T-cell (primary cell): ENCODE results near the gene CHMP1B. TPM values are rescaled to one million over a fixed set of nuclear protein-coding genes. Genes with fewer than 3 reads are reported as not detected.

Source experiments
- ATAC-seq, 4 experiments: fragments of 200-7000 bp in 3 of 4; fragments of 150-1000 bp in 1 of 4; cut with Tn5 transposase; replicated peaks in 1 of 4; 1 replicate in 3 of 4; 2 replicates in 1 of 4; pipeline ENCODE4 v1.10.0; 2021; ENCODE audit warnings: moderate library complexity in 3 of 4, mild to moderate bottlenecking in 2 of 4, moderate number of reproducible peaks in 1 of 4
- CTCF ChIA-PET, 2 donors: fragments of 300-600 bp; sonication (Branson Sonifier 250); formaldehyde crosslinking; loops; one replicate each; lab custom pipeline; 2022; ENCODE audit warnings: antibody characterized with exemption in 2 of 2; lab: Charles Lee
- POLR2A ChIA-PET, 2 donors: fragments of 300-600 bp; sonication (Branson Sonifier 250); formaldehyde crosslinking; loops; one replicate each; lab custom pipeline; 2022; ENCODE audit warnings: antibody characterized with exemption in 2 of 2; lab: Charles Lee
- DNase-seq, 35 experiments: peaks; one replicate each; pipeline versions ENCODE4 v3.0.0 to v3.0.0-alpha.2; 2013 to 2023
- H3K27ac ChIP-seq: one replicate; pipeline ENCODE4 v1.5.1; 2013; ENCODE audit warnings: low read length
- H3K27me3 ChIP-seq, 2 experiments: replicated peaks in 1 of 2; 1 replicate in 1 of 2; 2 replicates in 1 of 2; pipeline versions ENCODE4 v1.6.1 to v1.7.0; 2013; ENCODE audit warnings: low read length in 1 of 2, mixed read lengths in 1 of 2; ENCODE audit not compliant: control insufficient read depth in 2 of 2, insufficient read depth in 2 of 2; ENCODE audit errors: extremely low read depth in 1 of 2
- H3K36me3 ChIP-seq, 2 donors: 1 replicate in 1 of 2; 2 replicates in 1 of 2; pipeline versions ENCODE4 v1.6.1 to v1.7.0; 2013; ENCODE audit warnings: low read length in 1 of 2; ENCODE audit not compliant: control insufficient read depth in 2 of 2, insufficient read depth in 1 of 2; ENCODE audit errors: extremely low read depth in 1 of 2
- H3K4me1 ChIP-seq, 2 experiments: 1 replicate in 1 of 2; 2 replicates in 1 of 2; pipeline versions ENCODE4 v1.6.1 to v1.7.0; 2013; ENCODE audit warnings: low read length in 2 of 2, mixed read lengths in 1 of 2; ENCODE audit not compliant: insufficient read depth in 2 of 2, control insufficient read depth in 1 of 2; ENCODE audit errors: extremely low read depth in 1 of 2
- H3K4me3 ChIP-seq, 2 donors: 1 replicate in 1 of 2; 2 replicates in 1 of 2; pipeline versions ENCODE4 v1.5.1 to v1.7.0; 2013; ENCODE audit warnings: mild to moderate bottlenecking in 2 of 2, low read length in 1 of 2, moderate library complexity in 1 of 2; ENCODE audit not compliant: control insufficient read depth in 1 of 2; ENCODE audit errors: extremely low read depth in 1 of 2
- H3K9me3 ChIP-seq: 2 replicates; pipeline ENCODE4 v1.7.0; 2013
- H3K27ac Mint-ChIP-seq, 2 donors: one replicate each; pipeline ENCODE4 v1.8.0; 2020 to 2021; ENCODE audit warnings: mild to moderate bottlenecking in 2 of 2, mixed read lengths in 2 of 2
- H3K27me3 Mint-ChIP-seq, 2 donors: one replicate each; pipeline ENCODE4 v1.8.0; 2021 to 2022; ENCODE audit warnings: mixed read lengths in 2 of 2
- H3K36me3 Mint-ChIP-seq: one replicate; pipeline ENCODE4 v1.8.0; 2021; ENCODE audit warnings: mixed read lengths
- H3K4me1 Mint-ChIP-seq, 3 donors: one replicate each; pipeline ENCODE4 v1.8.0; 2020 to 2022; ENCODE audit warnings: mixed read lengths in 3 of 3, mild to moderate bottlenecking in 1 of 3
- H3K4me3 Mint-ChIP-seq, 3 donors: one replicate each; pipeline ENCODE4 v1.8.0; 2020 to 2022; ENCODE audit warnings: mild to moderate bottlenecking in 3 of 3, mixed read lengths in 3 of 3, moderate library complexity in 3 of 3
- H3K9me3 Mint-ChIP-seq, 3 donors: one replicate each; pipeline ENCODE4 v1.8.0; 2020 to 2022; ENCODE audit warnings: mixed read lengths in 3 of 3
- WGBS: methylation state at CpG from one replicate; pipeline ENCODE4 v1.1.5; 2013; ENCODE audit warnings: missing lambda C conversion rate; ENCODE audit not compliant: insufficient coverage; 5-methylcytosine and 5-hydroxymethylcytosine counted together
- total RNA-seq, 35 experiments: library from RNA in 6 of 35; stranded (reverse) in 6 of 35; fragments of 120-200 nt in 1 of 35; gene quantifications; one replicate each; pipeline versions ENCODE4 v1.2.1 to v1.2.4 and lab custom pipeline; 2013 to 2026

CHMP1B gene
- total RNA-seq, 5 donors from 2014 or later (not counting 1 experiment from before 2014, with no cell fraction given), result 41.5 to 105 (median 44.1) TPM

DNA sequence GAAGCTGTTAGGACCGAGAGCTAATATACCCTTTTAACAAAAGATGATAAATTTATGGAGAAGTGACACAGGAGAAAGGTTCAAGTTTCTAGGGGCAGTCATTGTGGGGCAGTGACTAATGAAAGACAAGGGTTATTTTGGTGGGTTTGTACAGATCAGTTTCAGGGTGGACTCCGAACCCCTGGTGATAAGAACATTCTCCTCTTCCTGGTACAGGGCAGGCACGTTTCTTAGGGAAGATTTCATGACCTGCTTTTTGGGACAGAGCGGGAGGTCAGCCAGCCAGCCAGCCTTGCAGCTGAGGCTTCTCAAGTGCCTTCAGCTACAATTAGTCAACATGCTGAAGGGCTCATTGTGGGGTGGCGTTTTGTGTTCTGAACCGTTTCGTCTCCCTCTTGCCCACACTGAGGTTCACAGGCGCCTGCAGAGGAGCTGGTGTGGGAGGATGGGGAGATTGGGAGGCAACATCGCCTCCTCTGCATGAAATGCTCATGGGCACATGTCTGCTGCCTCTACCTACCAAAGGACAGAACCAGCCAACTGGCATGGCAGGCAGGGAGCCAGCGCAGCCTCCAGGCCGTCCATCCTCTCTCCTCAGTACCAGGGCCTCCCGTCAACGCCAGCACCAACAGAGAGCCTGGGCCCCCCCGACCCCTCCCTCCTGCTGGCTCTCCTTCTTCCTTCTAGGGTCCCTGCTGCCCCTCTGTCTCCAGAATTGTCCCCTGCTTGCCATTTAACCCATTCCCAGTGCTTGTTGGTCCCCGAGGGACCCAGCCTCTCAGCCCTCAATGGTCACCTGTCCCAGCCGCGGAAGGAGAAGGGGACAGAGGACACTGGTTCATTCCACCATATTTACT, 9.6 kb downstream of the CHMP1B start:
- Histone ChIP-seq H3K9me3 (no peaks in the 10 kb centered on the region), H3K4me3 (no peak overlapping the region), H3K4me1 (no peaks in the 10 kb centered on the region), H3K36me3 (peaks cover 0 to 4% of the 10 kb centered on the region in 2 donors), H3K27ac (no peak overlapping the region), H3K27me3 (peaks cover 3 to 7% of the 10 kb centered on the region in 2 experiments)
- DNase-seq, result no peak
- no peaks in the 10 kb centered on the region for H3K9me3 Mint-ChIP-seq
- ATAC-seq, result no peak
- H3K27me3 Mint-ChIP-seq, result peaks cover 0 to 5% of the 10 kb centered on the region in 2 donors
- 85% methylated on average over 10 of the region's 17 CpGs for WGBS
- peaks cover 5 to 13% (median 5%) of the 10 kb centered on the region in 3 donors for H3K4me1 Mint-ChIP-seq
- H3K4me3 Mint-ChIP-seq, result no peak overlapping the region
- ChIA-PET CTCF (no interaction called here), POLR2A (no interaction called here)
- H3K36me3 Mint-ChIP-seq, result no peaks in the 10 kb centered on the region
- H3K27ac Mint-ChIP-seq, result no peak overlapping the region

DNA sequence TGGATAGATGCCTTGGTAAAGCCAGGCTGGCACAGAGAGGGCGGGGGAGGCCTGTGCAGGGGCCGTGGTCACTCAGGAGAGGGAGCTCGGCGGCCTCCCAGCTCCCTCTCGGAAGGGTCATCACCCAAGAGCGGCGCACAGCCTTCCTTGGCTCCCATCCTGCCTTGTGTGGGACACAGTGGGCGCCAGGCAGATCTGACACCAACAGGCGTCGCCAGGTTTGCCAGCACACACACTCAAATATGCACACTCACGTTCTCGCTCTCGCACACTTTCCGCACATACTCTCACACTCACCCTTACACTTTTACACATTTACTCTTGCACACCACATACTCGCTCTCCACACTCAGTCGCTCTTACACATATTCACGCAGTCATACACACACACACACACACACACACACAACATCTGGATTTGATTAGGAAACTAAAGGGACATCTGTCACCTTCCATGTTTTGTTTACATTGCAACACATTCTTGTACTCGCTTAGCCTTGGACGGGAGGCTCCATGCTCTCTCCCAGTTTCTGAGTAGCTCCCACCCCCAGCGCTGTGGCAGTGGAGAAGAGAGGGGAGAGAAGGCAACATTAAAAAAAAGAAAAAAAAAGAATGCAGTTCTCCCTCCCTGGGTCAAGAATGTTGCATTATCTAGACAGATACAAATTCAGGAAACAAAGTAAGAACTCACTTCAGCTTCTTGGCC, 10.5 kb downstream of the CHMP1B start:
- no peak overlapping the region for H3K27ac ChIP-seq
- Mint-ChIP-seq H3K4me3 (no peak overlapping the region), H3K4me1 (peaks cover 5 to 11% (median 5%) of the 10 kb centered on the region in 3 donors), H3K27me3 (peaks cover 3 to 6% of the 10 kb centered on the region in 2 donors), H3K9me3 (no peaks in the 10 kb centered on the region), H3K36me3 (no peaks in the 10 kb centered on the region), H3K27ac (no peak overlapping the region)
- H3K4me3 ChIP-seq, result no peak overlapping the region
- ChIA-PET CTCF (interaction anchor here in 1 of 2 donors (0.6 kb wide), 1 partner anchor 16 kb away, joined by 12 read pairs; no protein-coding TSS in a partner anchor), POLR2A (no interaction called here)
- WGBS, result 90% methylated on average over 14 of the region's 20 CpGs
- no peaks in the 10 kb centered on the region for H3K4me1 ChIP-seq
- DNase-seq, result no peak
- ATAC-seq, result no peak
- H3K9me3 ChIP-seq, result no peaks in the 10 kb centered on the region
- no peaks in the 10 kb centered on the region for H3K36me3 ChIP-seq
- H3K27me3 ChIP-seq, result peaks cover 3 to 15% of the 10 kb centered on the region in 2 experiments

DNA sequence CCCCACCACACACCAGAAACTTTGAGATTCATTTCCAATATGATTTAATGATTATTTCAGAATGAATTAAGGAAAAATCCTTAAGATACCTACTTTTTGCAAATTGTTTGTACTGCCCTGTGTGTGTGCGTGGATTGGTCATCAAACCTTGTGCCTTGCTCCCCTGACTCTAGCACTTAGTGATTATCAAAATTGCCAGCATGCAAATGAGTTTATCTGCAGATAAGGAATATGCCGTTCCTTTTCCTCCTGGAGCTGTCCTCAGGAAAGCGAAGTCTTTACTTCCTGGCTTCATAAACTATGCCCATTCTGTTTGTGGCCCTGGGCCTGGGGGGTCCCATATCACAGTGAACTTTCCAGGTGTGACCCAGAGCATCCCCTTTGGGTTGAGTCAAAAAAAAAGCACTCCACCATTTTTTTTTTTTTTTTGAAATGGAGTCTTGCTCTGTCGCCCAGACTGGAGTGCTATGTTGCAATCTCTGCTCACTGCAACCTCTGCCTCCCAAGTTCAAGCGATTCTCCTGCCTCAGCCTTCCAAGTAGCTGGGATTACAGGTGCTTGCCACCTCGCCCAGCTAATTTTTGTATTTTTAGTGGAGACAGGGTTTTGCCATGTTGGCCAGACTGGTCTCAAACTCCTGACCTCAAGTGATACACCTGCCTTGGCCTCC, 11.4 kb downstream of the CHMP1B start:
- WGBS, result 86% methylated on average over 3 of the region's 6 CpGs
- Mint-ChIP-seq H3K9me3 (no peaks in the 10 kb centered on the region), H3K4me1 (peaks cover 0 to 7% (median 5%) of the 10 kb centered on the region in 3 donors), H3K36me3 (no peaks in the 10 kb centered on the region), H3K4me3 (no peak overlapping the region), H3K27ac (no peak overlapping the region), H3K27me3 (peaks cover 3 to 7% of the 10 kb centered on the region in 2 donors)
- DNase-seq (no peak), ATAC-seq (no peak)
- CTCF ChIA-PET, result interaction anchor here (0.6 to 0.7 kb wide), 3 partner anchors 17 to 295 kb away, joined by 4 to 12 read pairs (median 4); no protein-coding TSS in a partner anchor
- Histone ChIP-seq H3K9me3 (no peaks in the 10 kb centered on the region), H3K27ac (no peak overlapping the region), H3K36me3 (no peaks in the 10 kb centered on the region), H3K27me3 (peaks cover 3 to 20% of the 10 kb centered on the region in 2 experiments), H3K4me1 (no peaks in the 10 kb centered on the region), H3K4me3 (no peak overlapping the region)
- POLR2A ChIA-PET, result no interaction called here

DNA sequence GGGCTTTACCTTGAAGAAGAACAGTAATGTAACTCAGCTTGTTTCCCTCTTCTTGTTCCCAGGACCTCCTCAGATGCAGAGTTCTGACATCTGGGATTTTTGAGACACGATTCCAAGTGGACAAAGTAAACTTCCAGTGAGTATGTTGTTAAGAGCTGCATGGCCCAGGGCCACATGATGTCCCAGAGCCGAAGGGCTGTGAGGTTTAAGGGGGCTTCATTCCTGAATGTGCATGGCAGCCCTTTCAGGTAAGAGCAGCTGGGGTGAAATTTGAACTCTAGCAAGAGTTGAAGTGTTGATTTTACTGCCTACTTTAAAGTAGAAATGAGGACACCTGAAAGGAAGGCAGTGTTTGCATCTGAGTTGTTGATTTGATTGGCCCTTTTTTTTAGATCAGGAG, 13.3 kb downstream of the CHMP1B start:
- no peak overlapping the region for H3K27ac Mint-ChIP-seq
- 64% methylated on average over 1 of the region's 2 CpGs for WGBS
- DNase-seq, result no peak
- no peaks in the 10 kb centered on the region for H3K4me1 Mint-ChIP-seq
- H3K4me1 ChIP-seq, result no peaks in the 10 kb centered on the region
- POLR2A ChIA-PET, result no interaction called here
- no peak for ATAC-seq
- H3K9me3 Mint-ChIP-seq, result no peaks in the 10 kb centered on the region
- H3K36me3 ChIP-seq, result no peaks in the 10 kb centered on the region
- H3K9me3 ChIP-seq, result no peaks in the 10 kb centered on the region
- H3K4me3 ChIP-seq, result no peak overlapping the region
- no peak overlapping the region for H3K4me3 Mint-ChIP-seq
- H3K27ac ChIP-seq, result no peak overlapping the region
- peaks cover 3 to 20% of the 10 kb centered on the region in 2 experiments for H3K27me3 ChIP-seq
- H3K36me3 Mint-ChIP-seq, result no peaks in the 10 kb centered on the region
- CTCF ChIA-PET, result no interaction called here
- H3K27me3 Mint-ChIP-seq, result peaks cover 3 to 7% of the 10 kb centered on the region in 2 donors

DNA sequence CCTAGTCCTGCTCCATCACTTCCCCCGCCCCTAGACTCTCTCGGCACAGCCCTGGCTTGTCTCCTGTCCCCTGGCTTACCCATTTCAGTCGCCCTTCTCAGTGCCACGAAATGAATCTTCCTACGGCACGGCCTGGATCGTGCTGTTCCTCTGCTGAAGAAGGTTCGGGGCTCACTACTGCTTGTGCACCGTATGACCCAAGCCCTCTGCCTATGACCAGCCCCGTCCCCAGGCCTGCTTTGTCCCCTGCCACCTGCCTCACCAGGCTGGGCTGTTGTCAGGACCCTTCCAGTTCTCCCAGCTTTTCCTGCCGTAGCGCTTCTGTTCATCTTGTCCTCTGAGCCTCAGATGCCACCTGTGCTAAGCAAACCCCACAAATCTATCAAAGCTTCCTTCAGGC, 13.9 kb downstream of the CHMP1B start:
- H3K36me3 Mint-ChIP-seq, result no peaks in the 10 kb centered on the region
- H3K27ac ChIP-seq, result no peak overlapping the region
- ChIA-PET CTCF (interaction anchor here in 1 of 2 donors (0.7 kb wide), 1 partner anchor 22 kb away, joined by 3 read pairs; no protein-coding TSS in a partner anchor), POLR2A (no interaction called here)
- 91% methylated on average over 12 of the region's 12 CpGs for WGBS
- no peaks in the 10 kb centered on the region for H3K9me3 ChIP-seq
- H3K4me1 Mint-ChIP-seq, result no peaks in the 10 kb centered on the region
- H3K27ac Mint-ChIP-seq, result no peak overlapping the region
- peaks cover 3 to 21% of the 10 kb centered on the region in 2 experiments for H3K27me3 ChIP-seq
- H3K27me3 Mint-ChIP-seq, result peaks cover 3 to 7% of the 10 kb centered on the region in 2 donors
- no peaks in the 10 kb centered on the region for H3K4me1 ChIP-seq
- DNase-seq (no peak), ATAC-seq (no peak)
- no peak overlapping the region for H3K4me3 ChIP-seq
- no peaks in the 10 kb centered on the region for H3K36me3 ChIP-seq
- H3K4me3 Mint-ChIP-seq, result no peak overlapping the region
- no peaks in the 10 kb centered on the region for H3K9me3 Mint-ChIP-seq

DNA sequence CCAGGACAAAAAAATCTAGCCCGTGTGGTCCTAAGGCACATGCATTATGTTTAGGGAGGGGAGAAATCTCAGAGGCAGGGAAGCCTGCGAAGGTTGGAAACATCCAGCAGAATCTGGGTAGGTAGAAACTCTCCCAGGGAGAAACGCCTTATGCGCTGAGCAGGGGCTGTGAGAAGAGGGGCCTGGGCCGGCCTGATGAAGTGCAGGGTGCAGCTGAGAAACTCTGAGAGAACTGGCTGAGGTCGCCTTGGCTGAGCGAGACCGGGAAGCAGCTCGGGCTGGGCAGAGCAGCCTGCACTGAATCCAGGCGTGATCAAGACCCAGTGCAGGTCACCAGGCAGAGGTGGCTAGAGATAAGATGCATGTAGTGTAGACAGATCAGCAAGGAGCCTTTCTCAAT, 15.1 kb downstream of the CHMP1B start:
- Histone ChIP-seq H3K4me3 (no peak overlapping the region), H3K36me3 (no peaks in the 10 kb centered on the region), H3K27me3 (peaks cover 3 to 21% of the 10 kb centered on the region in 2 experiments), H3K27ac (no peak overlapping the region), H3K4me1 (no peaks in the 10 kb centered on the region), H3K9me3 (no peaks in the 10 kb centered on the region)
- H3K4me1 Mint-ChIP-seq, result peaks cover 0 to 2% (median under 1%) of the 10 kb centered on the region in 3 donors
- no peak overlapping the region for H3K27ac Mint-ChIP-seq
- DNase-seq (no peak), ATAC-seq (no peak)
- 94% methylated on average over 7 of the region's 10 CpGs for WGBS
- H3K9me3 Mint-ChIP-seq, result no peaks in the 10 kb centered on the region
- ChIA-PET CTCF (interaction anchor here in 1 of 2 donors (0.6 kb wide), 1 partner anchor 9 kb away, joined by 3 read pairs; no protein-coding TSS in a partner anchor), POLR2A (no interaction called here)
- H3K4me3 Mint-ChIP-seq, result no peak overlapping the region
- no peaks in the 10 kb centered on the region for H3K36me3 Mint-ChIP-seq
- H3K27me3 Mint-ChIP-seq, result peaks cover 3 to 7% of the 10 kb centered on the region in 2 donors
